Esophagus squamous epithelium (tissue), 5 donors: Measurements from ENCODE around the gene SMLR1. TPM values are rescaled to one million over a fixed set of nuclear protein-coding genes. Genes with fewer than 3 reads are reported as not detected.

Experiments used
- DNase-seq: peaks from one replicate; lab custom pipeline; 2025; lab: John Stamatoyannopoulos, UW
- H3K27ac ChIP-seq, 4 donors: fragments of 200-600 bp; sonication (generic); one replicate each; pipeline ENCODE4 v1.5.1; 2016 to 2019; ENCODE audit warnings: mild to moderate bottlenecking in 1 of 4
- H3K27me3 ChIP-seq, 4 donors: fragments of 200-600 bp; sonication (generic); 1 replicate in 3 of 4; 2 replicates in 1 of 4; pipeline versions ENCODE4 v1.5.1 to v1.6.0; 2017 to 2021; ENCODE audit warnings: antibody characterized with exemption in 1 of 4
- H3K36me3 ChIP-seq, 3 donors: fragments of 200-600 bp; sonication (generic); one replicate each; pipeline ENCODE4 v1.5.1; 2016 to 2019
- H3K4me1 ChIP-seq, 3 donors: fragments of 200-600 bp; sonication (generic); one replicate each; pipeline ENCODE4 v1.5.1; 2017 to 2019
- H3K4me3 ChIP-seq, 4 donors: fragments of 200-600 bp; sonication (generic); 1 replicate in 3 of 4; 2 replicates in 1 of 4; pipeline ENCODE4 v1.5.1; 2016 to 2019; ENCODE audit warnings: mild to moderate bottlenecking in 2 of 4, moderate library complexity in 1 of 4
- H3K9me3 ChIP-seq, 3 donors: fragments of 200-600 bp; sonication (generic); one replicate each; pipeline ENCODE4 v1.5.1; 2016 to 2019
- POLR2A ChIP-seq, 4 donors: fragments of 450-650 bp; IDR thresholded peaks; one replicate each; pipeline ENCODE4 v1.6.1; 2017; ENCODE audit warnings: antibody characterized with exemption in 4 of 4, mild to moderate bottlenecking in 4 of 4, moderate library complexity in 3 of 4
- WGBS, 2 donors: methylation state at CpG; one replicate each; pipeline ENCODE4 v1.1.5; 2018; 5-methylcytosine and 5-hydroxymethylcytosine counted together
- intact Hi-C: fragments of 100-400 bp; cut with DNase I; formaldehyde crosslinking; loops from one replicate; pipeline ENCODE4 v1.15.0; 2022
- total RNA-seq, 4 donors: library from RNA; depleted of rRNA; stranded (reverse); fragments of >200 nt; gene quantifications; one replicate each; pipeline ENCODE4 v1.1.0, GENCODE V29; 2016
- TF ChIP-seq, protein P1 (sequence below), 6 experiments: fragments of 450-650 bp in 4 of 6; fragments of 200-600 bp in 2 of 6; sonication (generic) in 2 of 6; IDR thresholded peaks; one replicate each; pipeline ENCODE4 v1.5.1; 2016 to 2019; ENCODE audit warnings: antibody characterized with exemption in 6 of 6, mild to moderate bottlenecking in 4 of 6, moderate library complexity in 4 of 6
- donor health status: DM: yes; HTN: yes; CAD: no.

Gene SMLR1
- total RNA-seq, 4 donors from 2014 or later: not detected

DNA sequence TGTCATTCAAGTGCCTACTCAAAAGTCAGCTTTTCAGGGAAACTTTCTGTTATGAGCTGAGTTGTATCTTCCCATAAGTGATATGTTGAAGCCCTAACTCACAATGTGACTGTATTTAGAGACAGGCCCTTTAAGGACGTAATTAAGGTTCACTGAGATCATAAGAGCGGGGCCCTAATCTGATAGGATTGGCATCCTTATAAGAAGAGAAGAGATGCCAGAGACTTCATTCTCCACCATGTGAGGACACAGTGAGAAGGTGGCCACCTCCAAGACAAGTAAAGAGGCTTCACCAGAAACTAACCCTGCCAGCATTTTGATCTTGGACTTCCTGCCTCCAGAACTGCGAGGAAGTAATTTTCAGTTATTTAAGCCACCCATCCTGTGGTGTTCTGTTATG, 12.7 kb upstream of the SMLR1 start:
- TF ChIP-seq, protein P1, sequence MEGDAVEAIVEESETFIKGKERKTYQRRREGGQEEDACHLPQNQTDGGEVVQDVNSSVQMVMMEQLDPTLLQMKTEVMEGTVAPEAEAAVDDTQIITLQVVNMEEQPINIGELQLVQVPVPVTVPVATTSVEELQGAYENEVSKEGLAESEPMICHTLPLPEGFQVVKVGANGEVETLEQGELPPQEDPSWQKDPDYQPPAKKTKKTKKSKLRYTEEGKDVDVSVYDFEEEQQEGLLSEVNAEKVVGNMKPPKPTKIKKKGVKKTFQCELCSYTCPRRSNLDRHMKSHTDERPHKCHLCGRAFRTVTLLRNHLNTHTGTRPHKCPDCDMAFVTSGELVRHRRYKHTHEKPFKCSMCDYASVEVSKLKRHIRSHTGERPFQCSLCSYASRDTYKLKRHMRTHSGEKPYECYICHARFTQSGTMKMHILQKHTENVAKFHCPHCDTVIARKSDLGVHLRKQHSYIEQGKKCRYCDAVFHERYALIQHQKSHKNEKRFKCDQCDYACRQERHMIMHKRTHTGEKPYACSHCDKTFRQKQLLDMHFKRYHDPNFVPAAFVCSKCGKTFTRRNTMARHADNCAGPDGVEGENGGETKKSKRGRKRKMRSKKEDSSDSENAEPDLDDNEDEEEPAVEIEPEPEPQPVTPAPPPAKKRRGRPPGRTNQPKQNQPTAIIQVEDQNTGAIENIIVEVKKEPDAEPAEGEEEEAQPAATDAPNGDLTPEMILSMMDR (IDR thresholded peaks at IDR 0.05): no peak
- TF ChIP-seq POLR2A (IDR thresholded peaks at IDR 0.05): no peak
- intact Hi-C loops: no loop called here
- no peaks in the 10 kb centered on the region for H3K36me3 ChIP-seq
- H3K4me1 ChIP-seq: no peaks in the 10 kb centered on the region
- no peaks in the 10 kb centered on the region for H3K9me3 ChIP-seq
- 95 to 96% methylated on average over 3 of the region's 3 CpGs for WGBS, 2 donors
- no peak for DNase-seq
- H3K27me3 ChIP-seq: no peaks in the 10 kb centered on the region
- H3K27ac ChIP-seq: no peak overlapping the region
- H3K4me3 ChIP-seq: no peak overlapping the region

DNA sequence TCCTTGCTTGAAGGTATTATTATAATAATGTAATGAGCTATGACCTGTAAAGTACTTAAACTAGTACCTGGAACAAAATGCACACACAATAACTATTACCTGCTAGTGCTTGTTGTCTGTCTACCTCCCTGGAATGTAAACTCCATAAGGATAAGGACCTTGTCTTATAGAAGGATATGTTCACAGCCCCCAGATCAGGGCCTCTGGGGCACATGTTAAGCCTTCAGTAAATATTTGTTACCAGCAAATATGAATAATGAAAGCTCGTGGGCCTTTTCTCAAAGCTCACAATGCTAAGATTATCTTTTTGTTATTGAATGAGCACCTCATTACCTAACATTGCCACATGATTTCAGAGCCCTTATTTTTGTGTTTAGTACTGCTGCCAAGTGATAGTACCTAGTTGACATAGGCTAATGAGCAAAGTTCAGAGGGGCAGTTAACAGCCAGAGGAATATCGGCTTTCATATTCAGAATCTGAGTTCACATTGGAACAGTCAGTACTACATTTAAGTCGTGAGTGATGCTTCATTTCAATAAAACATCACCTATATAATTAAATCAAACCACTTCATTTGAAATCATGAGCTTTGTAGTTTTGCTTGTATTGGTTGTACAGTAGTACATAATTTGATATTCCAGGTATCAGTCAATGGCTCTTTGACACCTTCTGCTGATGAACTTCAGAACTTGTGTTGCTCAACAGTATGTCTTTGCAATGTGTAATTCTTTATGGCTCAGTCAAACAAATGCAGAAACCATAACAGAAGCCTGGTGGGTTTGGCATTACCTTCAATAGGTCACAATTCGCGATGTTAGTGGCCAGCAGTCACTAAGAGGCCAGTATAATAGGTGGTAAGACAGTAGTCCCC, 11.8 kb upstream of the SMLR1 start:
- Histone ChIP-seq H3K36me3 (no peaks in the 10 kb centered on the region), H3K27ac (no peak overlapping the region), H3K4me1 (no peaks in the 10 kb centered on the region), H3K27me3 (no peaks in the 10 kb centered on the region), H3K4me3 (no peak overlapping the region), H3K9me3 (no peaks in the 10 kb centered on the region)
- no peak for TF ChIP-seq POLR2A (IDR thresholded peaks at IDR 0.05)
- TF ChIP-seq, protein P1 (IDR thresholded peaks at IDR 0.05): no peak
- intact Hi-C loops: no loop called here
- no peak for DNase-seq
- WGBS, 2 donors: 74 to 77% methylated on average over 5 of the region's 5 CpGs

DNA sequence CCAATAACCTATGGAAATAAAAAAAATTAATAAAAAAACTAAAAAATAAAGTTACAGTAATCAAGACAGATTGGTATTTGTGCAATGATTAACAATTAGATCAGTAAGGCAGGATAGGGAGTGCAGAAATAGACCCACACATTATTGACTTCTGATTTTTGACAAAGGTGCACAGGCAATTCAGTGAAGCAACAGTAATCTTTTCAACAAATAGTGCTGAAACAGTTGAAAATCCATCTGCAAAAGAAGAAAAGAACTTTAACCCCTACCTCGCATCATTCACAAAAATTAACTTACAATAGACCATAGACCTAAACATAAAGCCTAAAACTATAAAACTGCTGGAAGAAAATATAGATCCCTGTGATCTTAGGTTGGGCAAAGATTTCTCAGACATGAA, 4.5 kb upstream of the SMLR1 start:
- DNase-seq: no peak
- no peaks in the 10 kb centered on the region for H3K4me1 ChIP-seq
- H3K4me3 ChIP-seq: no peak overlapping the region
- H3K27me3 ChIP-seq: no peaks in the 10 kb centered on the region
- no peak overlapping the region for H3K27ac ChIP-seq
- intact Hi-C loops: no loop called here
- no peaks in the 10 kb centered on the region for H3K9me3 ChIP-seq
- TF ChIP-seq POLR2A (IDR thresholded peaks at IDR 0.05): no peak
- TF ChIP-seq, protein P1 (IDR thresholded peaks at IDR 0.05): no peak
- H3K36me3 ChIP-seq: no peaks in the 10 kb centered on the region
- WGBS, 2 donors: 72 to 93% methylated on average over 1 of the region's 1 CpG

DNA sequence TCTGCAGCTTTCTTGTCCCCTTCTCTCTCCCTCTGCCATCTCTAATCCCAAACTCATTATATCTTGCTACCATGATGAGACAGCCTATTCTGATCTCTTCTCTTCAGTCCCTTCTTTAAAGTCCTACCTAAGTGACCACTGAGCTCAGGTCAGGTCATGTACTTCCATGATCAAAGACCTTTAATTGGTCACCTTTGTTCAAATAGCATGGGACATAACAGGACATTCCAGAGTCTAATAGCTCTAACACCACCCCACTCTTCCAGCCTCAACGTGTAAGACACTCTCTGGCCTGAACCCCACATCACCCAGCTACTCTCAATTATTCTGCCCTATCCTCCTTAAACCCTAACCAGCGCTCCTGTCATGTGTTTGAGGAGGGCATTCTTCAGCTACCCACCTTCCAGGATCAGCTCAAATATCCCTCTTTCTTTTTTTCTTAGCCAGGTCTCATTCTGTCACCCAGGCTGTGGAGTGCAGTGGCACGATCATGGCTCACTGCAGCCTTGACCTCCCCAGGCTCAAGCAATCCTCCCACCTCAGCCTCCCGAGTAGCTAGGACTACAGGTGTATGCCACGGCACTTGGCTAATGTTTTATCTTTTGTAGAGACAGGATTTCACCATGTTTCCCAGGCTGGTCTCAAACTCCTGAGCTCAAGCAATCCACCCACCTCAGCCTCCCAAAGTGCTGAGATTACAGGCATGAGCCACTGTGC, 2.1 kb upstream of the SMLR1 start:
- H3K36me3 ChIP-seq: no peaks in the 10 kb centered on the region
- H3K27ac ChIP-seq: no peak overlapping the region
- no peaks in the 10 kb centered on the region for H3K27me3 ChIP-seq
- WGBS, 2 donors: 75 to 87% methylated on average over 4 to 5 of the region's 5 CpGs
- TF ChIP-seq, protein P1 (IDR thresholded peaks at IDR 0.05): no peak
- TF ChIP-seq POLR2A (IDR thresholded peaks at IDR 0.05): no peak
- DNase-seq: no peak
- no peak overlapping the region for H3K4me3 ChIP-seq
- no peaks in the 10 kb centered on the region for H3K9me3 ChIP-seq
- intact Hi-C loops: no loop called here
- H3K4me1 ChIP-seq: no peaks in the 10 kb centered on the region
